Measurements from ENCODE around the gene TMEM59L.

The TMEM59L gene

GRCh38 chr19:18659281-18660050, 46.8 kb downstream of the TMEM59L start:
- no peak for DNase-seq (ENCODE audit: low read depth)

DNA sequence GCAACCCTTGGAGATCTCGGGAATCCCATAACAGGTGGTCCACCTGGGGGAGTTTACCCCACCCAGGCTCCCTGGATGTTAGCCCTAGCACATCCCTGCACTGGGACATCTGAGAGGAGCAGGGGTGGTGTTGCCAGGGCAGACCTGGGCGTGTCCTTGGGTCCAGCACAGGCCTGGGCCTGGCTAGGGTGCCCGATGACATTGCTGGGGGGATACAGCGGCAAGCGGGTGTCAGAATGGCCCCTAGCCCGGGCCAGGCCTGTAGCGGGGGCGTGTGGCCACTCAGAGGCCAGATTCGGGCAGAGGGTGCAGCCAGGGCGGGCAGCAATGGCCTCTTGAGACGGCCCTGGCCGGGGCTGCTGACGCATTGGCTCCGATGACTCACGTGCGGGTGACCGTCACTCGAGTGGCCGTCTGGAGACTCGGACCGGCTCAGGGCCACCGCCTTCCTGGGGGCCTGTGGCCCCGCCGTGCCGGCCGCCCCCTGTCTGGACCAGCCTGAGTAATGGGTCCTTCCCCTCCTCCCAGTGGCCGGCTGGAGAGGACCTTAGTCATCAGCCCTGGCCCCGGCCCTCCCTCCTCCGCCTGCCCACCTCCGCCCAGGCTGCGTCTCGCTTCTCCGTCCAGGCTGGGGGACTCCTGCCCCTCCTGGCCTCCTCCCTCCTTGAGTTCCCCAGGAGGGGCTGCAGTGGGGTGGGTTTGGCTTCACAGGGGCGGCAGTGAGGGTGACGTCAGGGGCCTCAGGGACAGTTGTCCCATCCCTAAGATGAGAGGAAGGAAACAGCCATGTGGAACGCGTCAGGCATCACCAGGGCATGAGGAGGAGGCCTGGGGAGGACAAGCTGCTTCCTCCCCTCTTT, 47.6 kb downstream of the TMEM59L start:
- DNase-seq (ENCODE audit: low read depth), result no peak

- no peak for DNase-seq (ENCODE audit: low read depth)
Measured at GRCh38 chr19:18660939-18661670, 48.4 kb downstream of the TMEM59L start.

DNA sequence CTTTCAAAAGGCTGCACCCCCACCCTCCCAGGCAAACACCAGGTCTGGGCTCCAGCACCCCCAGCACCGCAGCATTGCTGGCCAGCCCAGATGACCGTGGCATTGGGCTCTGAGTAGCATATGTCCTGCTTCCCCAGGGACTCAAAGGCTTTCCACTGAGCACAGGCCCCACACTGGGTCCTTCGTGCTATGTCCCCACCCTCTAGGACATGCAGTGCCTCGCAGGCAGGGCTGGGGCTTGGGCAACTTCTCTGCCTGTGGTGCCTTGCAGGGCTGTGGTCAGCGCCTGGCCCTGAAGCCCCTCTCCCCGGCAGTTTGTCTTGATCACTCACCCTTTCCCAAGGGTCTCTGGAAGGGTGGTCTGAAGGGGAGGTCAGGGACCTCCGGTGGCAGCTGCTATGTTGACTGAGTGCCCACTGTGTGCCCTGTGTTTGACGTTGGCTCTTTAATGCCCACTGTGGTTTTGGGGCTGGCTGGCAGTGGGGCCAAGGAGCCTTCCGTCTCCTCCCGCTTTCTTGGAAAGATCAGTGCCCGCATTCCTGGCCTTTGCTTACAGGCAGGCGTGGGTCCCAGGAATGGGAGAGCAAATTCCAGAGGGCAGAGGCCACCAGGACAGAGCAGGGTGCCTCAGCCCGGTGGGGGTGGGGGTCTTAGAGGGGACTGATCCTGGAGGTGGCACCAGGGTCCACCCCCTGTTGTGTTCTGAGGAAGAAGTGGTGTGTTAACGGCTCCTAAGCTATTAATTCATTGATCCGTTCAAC, 50.5 kb downstream of the TMEM59L start:
- DNase-seq (ENCODE audit: low read depth), result no peak

DNA sequence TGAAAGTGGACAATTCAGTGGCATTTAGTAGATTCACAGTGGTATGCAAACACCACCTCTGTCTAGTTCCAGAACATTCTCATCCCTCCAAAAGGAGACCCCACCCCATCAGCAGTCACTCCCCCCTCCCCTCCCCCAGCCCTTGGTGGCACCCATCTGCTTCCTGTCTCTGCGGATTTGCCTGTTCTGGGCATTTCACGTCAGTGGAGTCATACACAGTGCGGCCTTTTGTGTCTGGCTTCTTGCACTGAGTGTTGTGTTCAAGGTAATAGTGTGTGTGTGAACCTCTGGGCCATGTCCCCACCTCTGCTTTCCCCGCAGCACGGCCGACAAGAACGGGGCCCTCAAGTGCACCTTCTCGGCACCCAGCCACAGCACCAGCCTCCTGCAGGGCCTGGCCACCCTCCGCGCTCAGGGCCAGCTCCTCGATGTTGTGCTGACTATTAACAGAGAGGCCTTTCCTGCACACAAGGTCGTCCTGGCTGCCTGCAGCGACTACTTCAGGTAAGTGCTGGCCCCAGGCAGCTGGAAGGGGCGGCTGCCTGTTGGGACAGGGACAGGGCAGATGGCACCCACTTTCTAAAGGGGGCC, 51.4 kb downstream of the TMEM59L start:
- no peak for DNase-seq (ENCODE audit: low read depth)

- DNase-seq (ENCODE audit: low read depth), result no peak
Measured at GRCh38 chr19:18665771-18666202, 53.1 kb downstream of the TMEM59L start.

DNA sequence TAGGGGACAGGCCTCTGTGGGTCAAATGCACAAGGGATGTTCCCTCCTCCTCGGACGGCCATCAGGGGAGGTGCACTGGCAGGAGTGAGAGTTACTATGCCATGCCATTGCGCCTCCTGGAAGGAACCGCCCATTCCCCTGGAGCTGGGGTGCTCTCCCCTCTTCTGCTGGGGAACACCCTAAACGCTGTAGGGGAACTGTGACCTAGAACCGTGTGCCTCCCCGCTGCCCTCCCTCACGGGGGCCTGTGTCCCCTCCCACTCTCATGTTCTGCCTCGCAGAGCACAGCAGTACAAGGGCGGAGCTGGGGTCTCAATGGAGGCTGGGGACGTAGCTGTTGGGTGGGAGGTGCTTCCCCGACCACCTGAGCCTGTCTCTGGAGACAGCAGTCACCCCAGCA, 53.6 kb downstream of the TMEM59L start:
- no peak for DNase-seq (ENCODE audit: low read depth)

DNA sequence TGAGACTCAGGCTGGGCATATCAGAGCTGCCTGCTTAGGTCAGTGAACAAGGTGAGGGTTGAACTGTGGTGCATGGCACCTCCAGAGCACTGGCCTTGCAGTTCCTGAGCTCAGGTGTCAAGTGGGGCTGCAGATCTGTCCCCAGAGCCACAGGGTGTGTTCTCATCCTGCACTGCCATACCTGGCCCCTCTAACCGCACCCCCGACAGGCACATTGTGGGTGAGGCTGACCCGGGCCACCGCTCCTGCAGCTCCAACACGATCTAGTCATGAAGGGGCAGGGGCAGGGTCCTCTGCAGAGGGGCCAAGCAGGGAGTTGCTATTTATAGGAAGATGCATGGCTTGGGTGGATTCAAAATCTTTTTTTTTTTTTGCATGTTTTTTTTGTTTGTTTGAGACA, 54.1 kb downstream of the TMEM59L start:
- no peak for DNase-seq (ENCODE audit: low read depth)

DNA sequence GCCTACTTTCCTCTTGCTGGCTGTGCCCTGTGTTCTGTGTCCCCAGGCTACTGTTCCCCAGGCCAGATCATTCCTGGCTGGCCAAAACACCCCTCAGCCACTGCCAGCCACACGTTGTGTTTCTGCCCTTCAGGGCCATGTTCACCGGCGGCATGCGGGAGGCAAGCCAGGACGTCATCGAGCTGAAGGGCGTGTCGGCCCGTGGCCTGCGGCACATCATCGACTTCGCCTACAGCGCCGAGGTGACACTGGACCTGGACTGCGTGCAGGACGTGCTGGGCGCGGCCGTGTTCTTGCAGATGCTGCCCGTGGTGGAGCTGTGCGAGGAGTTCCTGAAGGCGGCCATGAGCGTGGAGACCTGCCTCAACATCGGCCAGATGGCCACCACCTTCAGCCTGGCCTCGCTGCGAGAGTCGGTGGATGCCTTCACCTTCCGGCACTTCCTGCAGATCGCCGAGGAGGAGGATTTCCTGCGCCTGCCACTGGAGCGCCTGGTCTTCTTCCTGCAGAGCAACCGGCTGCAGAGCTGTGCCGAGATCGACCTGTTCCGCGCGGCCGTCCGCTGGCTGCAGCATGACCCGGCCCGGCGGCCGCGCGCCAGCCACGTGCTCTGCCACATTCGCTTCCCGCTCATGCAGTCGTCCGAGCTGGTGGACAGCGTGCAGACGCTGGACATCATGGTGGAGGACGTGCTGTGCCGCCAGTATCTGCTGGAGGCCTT, 55.0 kb downstream of the TMEM59L start:
- DNase-seq (ENCODE audit: low read depth), result no peak

DNA sequence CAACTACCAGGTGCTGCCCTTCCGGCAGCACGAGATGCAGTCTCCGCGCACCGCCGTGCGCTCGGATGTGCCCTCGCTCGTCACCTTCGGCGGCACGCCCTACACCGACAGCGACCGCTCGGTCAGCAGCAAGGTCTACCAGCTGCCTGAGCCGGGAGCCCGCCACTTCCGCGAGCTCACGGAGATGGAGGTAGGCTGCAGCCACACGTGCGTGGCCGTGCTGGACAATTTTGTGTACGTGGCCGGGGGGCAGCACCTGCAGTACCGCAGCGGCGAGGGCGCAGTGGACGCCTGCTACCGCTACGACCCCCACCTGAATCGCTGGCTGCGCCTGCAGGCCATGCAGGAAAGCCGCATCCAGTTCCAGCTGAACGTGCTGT, 55.6 kb downstream of the TMEM59L start:
- no peak for DNase-seq (ENCODE audit: low read depth)

- no peak for DNase-seq (ENCODE audit: low read depth)
Measured at GRCh38 chr19:18668744-18669523, 56.3 kb downstream of the TMEM59L start.

GRCh38 chr19:18669524-18669817, 56.8 kb downstream of the TMEM59L start:
- DNase-seq (ENCODE audit: low read depth), result no peak

DNA sequence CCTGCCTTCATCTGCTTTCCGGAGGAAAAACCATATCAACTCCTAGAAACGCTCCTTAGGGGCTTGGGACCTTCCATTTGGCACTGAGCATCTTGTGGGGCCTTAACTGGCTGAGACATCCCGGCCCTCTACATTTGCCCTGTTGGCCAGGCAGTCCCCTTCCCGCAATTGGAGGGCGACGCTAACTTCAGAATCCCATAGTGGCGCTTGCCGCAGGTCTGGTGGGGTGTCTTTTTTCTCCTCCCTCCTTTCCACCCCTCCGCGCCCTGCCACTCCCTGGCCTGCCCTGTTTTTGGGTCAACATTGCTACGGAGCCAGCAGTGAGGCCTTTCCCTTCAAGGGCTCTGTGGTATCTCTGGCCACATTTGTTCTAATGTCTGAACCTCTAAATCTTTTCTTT, 57.2 kb downstream of the TMEM59L start:
- DNase-seq (ENCODE audit: low read depth), result no peak

GRCh38 chr19:18670312-18670711, 57.6 kb downstream of the TMEM59L start:
- DNase-seq (ENCODE audit: low read depth), result no peak
